Measurements from ENCODE around the gene COL4A1. TPM values are rescaled to one million over a fixed set of nuclear protein-coding genes. Genes with fewer than 3 reads are reported as not detected.

Gene COL4A1
- total RNA-seq, 2 donors from 2014 or later = 505 to 852 TPM

DNA sequence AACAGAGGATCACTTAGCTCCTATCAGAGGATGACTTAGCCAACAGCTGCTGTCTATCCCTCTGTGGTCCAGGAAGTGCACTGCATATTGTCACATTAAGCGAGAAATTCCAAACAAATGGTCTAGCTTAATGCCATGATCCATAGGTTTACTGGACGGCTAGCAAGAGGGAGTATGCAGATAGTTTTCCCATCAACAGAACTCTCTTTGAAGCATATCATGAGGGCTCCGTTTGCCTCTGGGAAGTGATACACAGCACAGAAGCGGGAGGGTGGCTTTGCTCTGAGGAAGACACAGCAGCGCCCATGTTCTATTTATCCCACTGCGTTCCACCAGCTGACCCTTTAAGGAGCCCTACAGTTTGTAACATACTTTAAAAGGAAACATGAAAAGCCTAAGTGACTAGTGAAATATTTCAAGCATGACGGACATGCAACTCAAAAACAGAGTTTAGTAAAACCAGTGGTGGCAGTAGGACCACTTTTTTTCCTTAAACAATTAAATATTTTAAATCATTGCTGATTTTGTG lies 52.7 kb downstream of the COL4A1 start:
- no peak for TF ChIP-seq CTCF (IDR thresholded peaks at IDR 0.05)
- Histone ChIP-seq H3K27ac (peak overlapping the region; percentile 94 to 99), H3K4me3 (peak overlapping the region; percentile 42), H3K4me1 (ENCODE audit: control insufficient read depth in 1 of 2, low read depth in 2 of 2) (peaks cover 44 to 75% of the 10 kb centered on the region in 2 donors), H3K36me3 (no peaks in the 10 kb centered on the region), H3K27me3 (replicated peaks; ENCODE audit: insufficient read depth) (peaks cover 5% of the 10 kb centered on the region), H3K9me3 (no peaks in the 10 kb centered on the region)
- ATAC-seq (ENCODE audit: insufficient number of reproducible peaks, low FRiP score, low read depth) (no peak), DNase-seq (ENCODE audit: low spot score) (no peak)

- no peaks in the 10 kb centered on the region for H3K9me3 ChIP-seq
- H3K4me3 ChIP-seq = peak overlapping the region; percentile 33
- DNase-seq (ENCODE audit: low spot score) (no peak), ATAC-seq (ENCODE audit: insufficient number of reproducible peaks, low FRiP score, low read depth) (no peak)
- no peaks in the 10 kb centered on the region for H3K36me3 ChIP-seq
- no peaks in the 10 kb centered on the region for H3K27me3 ChIP-seq (replicated peaks; ENCODE audit: insufficient read depth)
- TF ChIP-seq CTCF (IDR thresholded peaks at IDR 0.05) = no peak
- H3K27ac ChIP-seq = peak overlapping the region; percentile 73 to 90
- peaks cover 43 to 79% of the 10 kb centered on the region in 2 donors for H3K4me1 ChIP-seq (ENCODE audit: control insufficient read depth in 1 of 2, low read depth in 2 of 2)
These were observed 55.7 kb downstream of the COL4A1 start for GRCh38 chr13:110251193-110251819.

DNA sequence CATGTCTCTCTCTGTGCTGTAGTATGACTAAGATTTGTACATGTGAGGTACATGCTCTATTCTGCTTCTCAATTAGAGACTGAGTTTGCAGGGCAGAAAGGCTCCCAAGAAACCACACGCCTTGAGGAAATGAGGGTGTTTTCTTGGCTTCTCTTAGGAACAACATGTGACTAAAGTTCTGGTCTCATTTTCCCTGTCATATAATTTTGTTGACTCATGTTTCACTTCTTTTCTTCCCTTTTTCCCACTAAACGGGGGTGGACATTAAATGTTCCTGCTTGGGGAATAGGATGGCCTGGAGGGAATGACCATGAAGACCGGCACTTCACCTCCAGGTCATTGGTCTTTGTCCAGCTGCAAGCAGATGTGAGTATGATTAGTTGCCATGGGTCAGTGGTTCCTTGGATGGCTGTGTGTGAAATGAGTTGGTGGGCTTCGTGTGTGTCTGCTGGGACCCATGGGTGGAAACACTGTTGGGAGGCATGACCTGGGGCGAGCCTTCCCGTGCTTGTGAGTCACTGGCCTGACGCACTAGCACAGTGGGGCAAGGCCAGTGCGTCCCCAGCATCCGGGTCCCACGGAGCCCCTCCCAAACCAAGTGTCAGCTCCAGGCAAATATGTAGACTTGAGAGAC lies 56.6 kb downstream of the COL4A1 start:
- Histone ChIP-seq H3K36me3 (no peaks in the 10 kb centered on the region), H3K4me3 (peak overlapping the region; percentile 33), H3K27me3 (replicated peaks; ENCODE audit: insufficient read depth) (no peaks in the 10 kb centered on the region), H3K4me1 (ENCODE audit: control insufficient read depth in 1 of 2, low read depth in 2 of 2) (peaks cover 39 to 83% of the 10 kb centered on the region in 2 donors), H3K9me3 (no peaks in the 10 kb centered on the region), H3K27ac (peak overlapping the region; percentile 73 to 90)
- ATAC-seq (ENCODE audit: insufficient number of reproducible peaks, low FRiP score, low read depth) (peak; percentile 44), DNase-seq (ENCODE audit: low spot score) (no peak)
- TF ChIP-seq CTCF (IDR thresholded peaks at IDR 0.05) = no peak

- Histone ChIP-seq H3K4me1 (ENCODE audit: control insufficient read depth in 1 of 2, low read depth in 2 of 2) (peaks cover 42 to 83% of the 10 kb centered on the region in 2 donors), H3K4me3 (no peak overlapping the region), H3K27ac (peak overlapping the region; percentile 73 to 90), H3K27me3 (replicated peaks; ENCODE audit: insufficient read depth) (no peaks in the 10 kb centered on the region), H3K9me3 (no peaks in the 10 kb centered on the region), H3K36me3 (no peaks in the 10 kb centered on the region)
- no peak for ATAC-seq (ENCODE audit: insufficient number of reproducible peaks, low FRiP score, low read depth)
- DNase-seq (ENCODE audit: low spot score) = no peak
- TF ChIP-seq CTCF (IDR thresholded peaks at IDR 0.05) = no peak
These were observed 57.6 kb downstream of the COL4A1 start for GRCh38 chr13:110249326-110249725.

DNA sequence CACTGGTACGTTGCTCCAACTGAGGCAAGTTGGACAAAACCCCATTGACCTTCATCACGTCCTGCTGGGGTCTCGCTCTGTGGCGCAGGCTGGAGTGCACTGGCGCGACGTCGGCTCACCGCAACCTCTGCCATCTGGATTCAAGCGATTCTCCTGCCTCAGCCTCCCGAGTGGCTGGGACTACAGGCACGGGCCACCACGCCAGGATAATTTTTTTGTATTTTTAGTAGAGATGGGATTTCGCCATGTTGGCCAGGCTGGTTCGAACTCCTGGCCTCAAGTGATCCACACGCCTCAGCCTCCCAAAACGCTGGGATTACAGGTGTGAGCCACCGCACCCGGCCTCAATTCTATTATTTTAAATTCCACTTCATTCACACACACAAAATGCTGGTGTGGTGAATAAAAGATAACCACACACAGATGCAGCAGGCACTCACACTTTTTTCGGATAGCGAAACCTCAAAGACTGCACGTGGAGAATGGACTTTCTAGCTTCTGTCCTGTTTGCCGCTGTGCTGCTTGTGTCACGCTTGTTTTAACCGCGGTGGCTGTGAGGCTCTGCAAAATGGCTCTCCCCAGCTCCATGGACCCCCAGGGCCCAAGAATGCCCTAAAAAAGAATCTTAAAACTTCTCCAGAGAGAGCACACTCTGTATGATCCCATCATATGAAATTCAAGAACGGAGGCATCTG lies 58.4 kb downstream of the COL4A1 start:
- ATAC-seq (ENCODE audit: insufficient number of reproducible peaks, low FRiP score, low read depth) (no peak), DNase-seq (ENCODE audit: low spot score) (no peak)
- Histone ChIP-seq H3K27ac (peak overlapping the region; percentile 73 to 90), H3K36me3 (no peaks in the 10 kb centered on the region), H3K4me1 (ENCODE audit: control insufficient read depth in 1 of 2, low read depth in 2 of 2) (peaks cover 37 to 84% of the 10 kb centered on the region in 2 donors), H3K27me3 (replicated peaks; ENCODE audit: insufficient read depth) (no peaks in the 10 kb centered on the region), H3K9me3 (no peaks in the 10 kb centered on the region), H3K4me3 (peak overlapping the region; percentile 25)
- TF ChIP-seq CTCF (IDR thresholded peaks at IDR 0.05) = no peak
